Adrenal gland (tissue), 12 donors: ENCODE data around the gene IQGAP1. TPM values are rescaled to one million over a fixed set of nuclear protein-coding genes. Genes with fewer than 3 reads are reported as not detected.
A peak's percentile ranks its signal among the peaks of the same experiment; 100 is the strongest.

Experiments
- DNase-seq, 7 donors: peaks; one replicate each; pipeline ENCODE4 v3.0.0-alpha.2; 2019 to 2020
- H3K27ac ChIP-seq, 5 donors: fragments of 200-600 bp; sonication (generic) in 4 of 5; 1 replicate in 3 of 5; 2 replicates in 2 of 5; pipeline versions ENCODE4 v1.5.1 to v1.8.0; 2016 to 2020; ENCODE audit warnings: mild to moderate bottlenecking in 1 of 5
- H3K27me3 ChIP-seq: fragments of 200-600 bp; 2 replicates; pipeline ENCODE4 v1.8.0; 2021
- H3K36me3 ChIP-seq, 2 donors: fragments of 200-600 bp; replicated peaks in 1 of 2; 1 replicate in 1 of 2; 2 replicates in 1 of 2; pipeline versions ENCODE4 v1.5.1 to v1.8.0; 2018 to 2022
- H3K4me1 ChIP-seq, 2 donors: fragments of 200-600 bp; replicated peaks in 1 of 2; 1 replicate in 1 of 2; 2 replicates in 1 of 2; pipeline versions ENCODE4 v1.5.1 to v1.8.0; 2018 to 2021
- H3K4me3 ChIP-seq, 4 donors: fragments of 200-600 bp; sonication (generic) in 3 of 4; one replicate each; pipeline ENCODE4 v1.5.1; 2016 to 2018
- H3K9me3 ChIP-seq, 3 donors: fragments of 200-600 bp; sonication (generic) in 1 of 3; replicated peaks in 1 of 3; 1 replicate in 2 of 3; 2 replicates in 1 of 3; pipeline versions ENCODE4 v1.5.1 to v1.8.0; 2016 to 2021
- CTCF ChIP-seq, 6 experiments: fragments of 450-650 bp in 4 of 6; fragments of 200-600 bp in 2 of 6; sonication (generic) in 1 of 6; IDR thresholded peaks; 1 replicate in 5 of 6; 2 replicates in 1 of 6; pipeline versions ENCODE4 v1.5.1 to v1.8.0; 2016 to 2021; ENCODE audit warnings: antibody characterized with exemption in 6 of 6, mild to moderate bottlenecking in 2 of 6, moderate library complexity in 1 of 6
- POLR2A ChIP-seq, 2 donors: fragments of 450-650 bp; IDR thresholded peaks; one replicate each; pipeline ENCODE4 v1.6.1; 2017; ENCODE audit warnings: antibody characterized with exemption in 2 of 2, mild to moderate bottlenecking in 2 of 2, moderate library complexity in 1 of 2
- WGBS, 4 donors: extraction: QIAGEN DNeasy Blood & Tissue Kit in 2 of 4; methylation state at CpG; one replicate each; pipeline versions ENCODE4 v1.1.5 to v1.1.7; 2013 to 2017; 5-methylcytosine and 5-hydroxymethylcytosine counted together
- intact Hi-C, 2 donors: fragments of 100-400 bp; cut with DNase I; formaldehyde crosslinking; loops; one replicate each; pipeline versions ENCODE4 v1.14.1 to v1.15.0; 2022 to 2023
- polyA plus RNA-seq, 3 donors: library from polyadenylated mRNA; stranded (reverse); fragments of 200-250 nt in 2 of 3; fragments of 350-450 nt in 1 of 3; fragmentation: Illumina TruSeq in 1 of 3; extraction: RNeasy Lipid Tissue Mini Kit (QIAGEN cat#74804) in 1 of 3; gene quantifications; one replicate each; pipeline ENCODE4 v1.2.3, GENCODE V29; 2013 to 2014
- total RNA-seq, 9 donors: library from RNA; depleted of rRNA in 4 of 9; stranded (reverse); fragments of >200 nt in 4 of 9; fragments of 120-200 nt in 1 of 9; fragmentation: NEBNext Ultra II Directional in 1 of 9; extraction: Animal tissue kit (Norgen Biotek cat#: 25700) in 1 of 9; gene quantifications; one replicate each; pipeline versions ENCODE4 v1.1.0 to v1.2.4, GENCODE V29; 2013 to 2023
- donor health status: healthy with polysubstance abuse.
- donor health status: Bipolar disorder and iron deficiency.
- donor health status: DM: yes; HTN: yes; CAD: no.
- donor health status: DM: no; HTN: no; CAD: no.
- donor health status: DM: no; HTN: no; CAD: no.
- donor health status: DM: yes; HTN: yes; CAD: no.

The IQGAP1 gene
- total and polyA plus RNA-seq, 12 donors: 34.3 to 261 (median 150) TPM

GRCh38 chr15:90422936-90423335, 34.9 kb downstream of the IQGAP1 start:
- 75 to 82% (median 76%) methylated on average over 3 of the region's 3 CpGs for WGBS, 4 donors
- H3K4me1 ChIP-seq: peaks cover 49 to 75% of the 10 kb centered on the region in 2 donors

DNA sequence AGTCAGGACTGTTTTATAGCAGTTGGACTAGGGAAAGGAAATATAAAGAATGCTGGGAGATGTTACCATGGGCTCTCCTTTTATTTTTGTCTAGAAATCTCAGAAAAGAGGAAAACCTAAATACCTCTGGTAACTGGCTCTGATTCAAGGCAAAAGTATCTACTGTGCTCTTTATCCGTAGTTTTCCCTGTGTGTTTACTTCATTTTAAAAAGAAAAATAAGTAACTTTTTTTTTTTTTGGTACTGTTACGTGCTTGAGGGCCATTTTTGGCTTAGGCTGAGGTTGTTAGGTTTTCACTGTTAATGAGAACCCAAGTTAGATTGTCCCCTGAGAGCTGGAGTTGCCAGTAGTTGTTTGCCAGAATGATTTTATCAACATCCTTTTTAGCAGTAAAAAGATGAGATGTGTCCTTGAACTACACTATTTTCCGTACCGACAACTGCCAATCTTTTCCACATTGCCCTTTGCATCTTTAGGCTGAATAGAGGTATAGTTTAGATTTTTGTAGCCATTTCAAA, 35.8 kb downstream of the IQGAP1 start:
- H3K36me3 ChIP-seq: no peaks in the 10 kb centered on the region
- TF ChIP-seq POLR2A (IDR thresholded peaks at IDR 0.05) (no peak), CTCF (IDR thresholded peaks at IDR 0.05) (no peak)
- H3K4me1 ChIP-seq: peaks cover 45 to 69% of the 10 kb centered on the region in 2 donors
- WGBS, 4 donors: 14 to 24% (median 19%) methylated on average over 4 of the region's 4 CpGs
- no peak for DNase-seq
- no peak overlapping the region for H3K4me3 ChIP-seq
- peak overlapping the region in 3 of 5 donors; percentile 57 to 63 (median 60) for H3K27ac ChIP-seq
- H3K9me3 ChIP-seq: no peaks in the 10 kb centered on the region
- H3K27me3 ChIP-seq: no peaks in the 10 kb centered on the region
- intact Hi-C loops: no loop called here

More at GRCh38 chr15:90422936-90423335, 34.9 kb downstream of the IQGAP1 start:
- TF ChIP-seq CTCF (IDR thresholded peaks at IDR 0.05) (no peak), POLR2A (IDR thresholded peaks at IDR 0.05) (no peak)
- H3K4me3 ChIP-seq: no peak overlapping the region
- DNase-seq: no peak
- intact Hi-C loops: no loop called here
- H3K9me3 ChIP-seq: no peaks in the 10 kb centered on the region
- H3K36me3 ChIP-seq: no peaks in the 10 kb centered on the region
- peak overlapping the region in 1 of 5 donors; percentile 63 for H3K27ac ChIP-seq
- H3K27me3 ChIP-seq: no peaks in the 10 kb centered on the region

GRCh38 chr15:90425726-90426346, 37.8 kb downstream of the IQGAP1 start:
- Histone ChIP-seq H3K27ac (no peak overlapping the region), H3K4me1 (peaks cover 27 to 49% of the 10 kb centered on the region in 2 donors)
- intact Hi-C loops: no loop called here

GRCh38 chr15:90427185-90427584, 39.1 kb downstream of the IQGAP1 start:
- Histone ChIP-seq H3K9me3 (no peaks in the 10 kb centered on the region), H3K4me3 (no peak overlapping the region), H3K4me1 (peaks cover 14 to 36% of the 10 kb centered on the region in 2 donors), H3K27ac (no peak overlapping the region), H3K36me3 (no peaks in the 10 kb centered on the region), H3K27me3 (no peaks in the 10 kb centered on the region)
- intact Hi-C loops: no loop called here
- no peak for TF ChIP-seq CTCF (IDR thresholded peaks at IDR 0.05)
- no peak for TF ChIP-seq POLR2A (IDR thresholded peaks at IDR 0.05)
- 77 to 90% (median 83%) methylated on average over 5 of the region's 5 CpGs for WGBS, 4 donors
- no peak for DNase-seq

More at GRCh38 chr15:90425726-90426346, 37.8 kb downstream of the IQGAP1 start:
- H3K4me3 ChIP-seq: no peak overlapping the region
- no peaks in the 10 kb centered on the region for H3K27me3 ChIP-seq
- DNase-seq: no peak
- no peaks in the 10 kb centered on the region for H3K9me3 ChIP-seq
- WGBS, 4 donors: 72 to 87% (median 78%) methylated on average over 2 of the region's 2 CpGs
- no peaks in the 10 kb centered on the region for H3K36me3 ChIP-seq
- TF ChIP-seq CTCF (IDR thresholded peaks at IDR 0.05) (no peak), POLR2A (IDR thresholded peaks at IDR 0.05) (no peak)
